PC-3 (cell line): ENCODE results near the gene EIF4ENIF1. TPM values are rescaled to one million over a fixed set of nuclear protein-coding genes. Genes with fewer than 3 reads are reported as not detected.

Experiments used
- ATAC-seq: fragments of 200-7000 bp; cut with Tn5 transposase; 2 replicates; pipeline ENCODE4 v1.9.1; 2020; ENCODE audit warnings: mild to moderate bottlenecking, moderate library complexity
- BruUV-seq: library from RNA; stranded (reverse); fragments of 400-500 nt; replicated peaks from 2 replicates; lab custom pipeline; 2021; lab: Mats Ljungman, UMichigan
- CTCF ChIA-PET: fragments of 300-600 bp; sonication (Branson Sonifier 250); formaldehyde crosslinking; loops from one replicate; lab custom pipeline; 2022; ENCODE audit warnings: antibody characterized with exemption; lab: Charles Lee
- POLR2A ChIA-PET: fragments of 300-600 bp; sonication (Branson Sonifier 250); formaldehyde crosslinking; loops from one replicate; lab custom pipeline; 2022; ENCODE audit warnings: antibody characterized with exemption; ENCODE audit not compliant: unreplicated experiment; lab: Charles Lee
- DNase-seq: peaks from one replicate; pipeline ENCODE4 v3.0.0-alpha.2; 2015
- H2AFZ ChIP-seq: fragments of 300-600 bp; sonication (generic); 2 replicates; pipeline ENCODE4 v1.6.0; 2016; ENCODE audit warnings: antibody characterized with exemption, low read length
- H3F3A ChIP-seq: fragments of 300-600 bp; sonication (generic); one replicate; pipeline ENCODE4 v1.6.0; 2017; ENCODE audit warnings: antibody characterized with exemption, low read length, control low read depth, mild to moderate bottlenecking; ENCODE audit not compliant: unreplicated experiment
- H3K27ac ChIP-seq: fragments of 300-600 bp; sonication (generic); 2 replicates; pipeline ENCODE4 v1.5.1; 2016; ENCODE audit warnings: mild to moderate bottlenecking, low read length
- H3K27me3 ChIP-seq: fragments of 300-600 bp; sonication (generic); 2 replicates; pipeline ENCODE4 v1.6.1; 2016; ENCODE audit warnings: low read length, mixed read lengths
- H3K36me3 ChIP-seq: fragments of 300-600 bp; sonication (generic); 2 replicates; pipeline ENCODE4 v1.6.1; 2016; ENCODE audit warnings: low read depth, mixed run types, low read length, mixed read lengths
- H3K4me1 ChIP-seq: fragments of 300-600 bp; sonication (generic); 2 replicates; pipeline ENCODE4 v1.5.1; 2016; ENCODE audit warnings: low read length; ENCODE audit not compliant: insufficient read depth
- H3K4me2 ChIP-seq: fragments of 300-600 bp; sonication (generic); 2 replicates; pipeline ENCODE4 v1.6.0; 2016; ENCODE audit warnings: low read length
- H3K4me3 ChIP-seq: fragments of 300-600 bp; sonication (generic); 2 replicates; pipeline ENCODE4 v1.5.1; 2016; ENCODE audit warnings: mild to moderate bottlenecking, low read length, mixed read lengths
- H3K79me2 ChIP-seq: fragments of 300-600 bp; sonication (generic); 2 replicates; pipeline ENCODE4 v1.6.1; 2017; ENCODE audit warnings: low read length, mixed read lengths
- H3K9ac ChIP-seq: fragments of 300-600 bp; sonication (generic); 2 replicates; pipeline ENCODE4 v1.6.0; 2016; ENCODE audit warnings: mild to moderate bottlenecking, low read length
- H3K9me2 ChIP-seq: fragments of 300-600 bp; sonication (generic); replicated peaks from 2 replicates; pipeline ENCODE4 v1.6.1; 2016; ENCODE audit warnings: mixed run types, low read length, mixed read lengths
- H3K9me3 ChIP-seq: fragments of 300-600 bp; sonication (generic); 2 replicates; pipeline ENCODE4 v1.6.1; 2016; ENCODE audit warnings: low read length, mixed read lengths
- H4K20me1 ChIP-seq: fragments of 300-600 bp; sonication (generic); 2 replicates; pipeline ENCODE4 v1.6.1; 2016; ENCODE audit warnings: low read length, mixed read lengths
- CTCF ChIP-seq: fragments of 300-600 bp; sonication (generic); conservative IDR thresholded peaks from 2 replicates; pipeline ENCODE4 v1.5.1; 2017; ENCODE audit warnings: antibody characterized with exemption, low read depth, mild to moderate bottlenecking, low read length
- EZH2 ChIP-seq: fragments of 300-600 bp; sonication (generic); IDR thresholded peaks from one replicate; pipeline ENCODE4 v1.6.1; 2017; ENCODE audit warnings: antibody characterized with exemption, mild to moderate bottlenecking, low read length; ENCODE audit not compliant: unreplicated experiment
- EZH2phosphoT487 ChIP-seq: fragments of 300-600 bp; sonication (generic); IDR thresholded peaks from 2 replicates; pipeline ENCODE4 v1.6.1; 2018; ENCODE audit warnings: mild to moderate bottlenecking, antibody characterized with exemption, low read length, borderline replicate concordance
- intact Hi-C: fragments of 100-400 bp; cut with micrococcal nuclease; formaldehyde crosslinking; loops from 2 replicates; pipeline ENCODE4 v1.9.0; 2023
- total RNA-seq: library from RNA; depleted of rRNA; stranded (reverse); fragments of >200 nt; gene quantifications from 2 replicates; pipeline ENCODE4 v1.2.3, GENCODE V29; 2014

EIF4ENIF1 gene
- total RNA-seq, 1 experiment from 2014 or later, result 5.3 TPM

GRCh38 chr22:31475800-31476199 is 13.8 kb downstream of the EIF4ENIF1 start:
- H3K79me2 ChIP-seq, result no peaks in the 10 kb centered on the region
- no peak overlapping the region for H2AFZ ChIP-seq
- H4K20me1 ChIP-seq, result no peaks in the 10 kb centered on the region
- H3K27ac ChIP-seq, result no peak overlapping the region
- H3K4me1 ChIP-seq, result no peaks in the 10 kb centered on the region
- no peaks in the 10 kb centered on the region for H3F3A ChIP-seq
- H3K4me3 ChIP-seq, result no peak overlapping the region
- POLR2A ChIA-PET, result no interaction called here
- no peaks in the 10 kb centered on the region for H3K9me3 ChIP-seq
- peaks cover 5% of the 10 kb centered on the region; the same call in 1 of the 2 replicates for H3K36me3 ChIP-seq
- ATAC-seq (no peak), DNase-seq (no peak)
- TF ChIP-seq EZH2phosphoT487, result no peak
- TF ChIP-seq CTCF, result no peak
- no peak for TF ChIP-seq EZH2
- CTCF ChIA-PET, result no interaction called here
- no TSS peak for BruUV-seq
- no peaks in the 10 kb centered on the region for H3K27me3 ChIP-seq
- H3K4me2 ChIP-seq, result no peak overlapping the region
- no peaks in the 10 kb centered on the region for H3K9me2 ChIP-seq
- H3K9ac ChIP-seq, result no peak overlapping the region
- intact Hi-C loops, result no loop called here

- peaks cover 5% of the 10 kb centered on the region; the same call in 1 of the 2 replicates for H3K36me3 ChIP-seq
- no peaks in the 10 kb centered on the region for H3K79me2 ChIP-seq
- ChIA-PET CTCF (no interaction called here), POLR2A (no interaction called here)
- no TSS peak for BruUV-seq
- H3K4me2 ChIP-seq, result no peak overlapping the region
- no peak for ATAC-seq
- H3K4me3 ChIP-seq, result no peak overlapping the region
- intact Hi-C loops, result no loop called here
- no peak for TF ChIP-seq EZH2phosphoT487
- TF ChIP-seq CTCF, result no peak
- no peak for TF ChIP-seq EZH2
- no peaks in the 10 kb centered on the region for H3K4me1 ChIP-seq
- no peaks in the 10 kb centered on the region for H3K9me3 ChIP-seq
- no peaks in the 10 kb centered on the region for H3K27me3 ChIP-seq
- no peak overlapping the region for H3K9ac ChIP-seq
- H4K20me1 ChIP-seq, result no peaks in the 10 kb centered on the region
- H3K9me2 ChIP-seq, result no peaks in the 10 kb centered on the region
- DNase-seq, result no peak
- no peaks in the 10 kb centered on the region for H3F3A ChIP-seq
- no peak overlapping the region for H3K27ac ChIP-seq
- no peak overlapping the region for H2AFZ ChIP-seq
Measured at GRCh38 chr22:31474743-31475142, 14.9 kb downstream of the EIF4ENIF1 start.

- H3K4me3 ChIP-seq, result no peak overlapping the region
- H3F3A ChIP-seq, result no peaks in the 10 kb centered on the region
- ATAC-seq (no peak), DNase-seq (no peak)
- H3K4me2 ChIP-seq, result no peak overlapping the region
- H3K9ac ChIP-seq, result no peak overlapping the region
- H3K79me2 ChIP-seq, result no peaks in the 10 kb centered on the region
- H3K9me2 ChIP-seq, result no peaks in the 10 kb centered on the region
- H3K4me1 ChIP-seq, result no peaks in the 10 kb centered on the region
- ChIA-PET CTCF (no interaction called here), POLR2A (no interaction called here)
- H2AFZ ChIP-seq, result no peak overlapping the region
- H3K9me3 ChIP-seq, result no peaks in the 10 kb centered on the region
- no peak overlapping the region for H3K27ac ChIP-seq
- intact Hi-C loops, result no loop called here
- TF ChIP-seq CTCF (no peak), EZH2phosphoT487 (no peak), EZH2 (no peak)
- H3K36me3 ChIP-seq, result peaks cover 7% of the 10 kb centered on the region; the same call in 1 of the 2 replicates
- BruUV-seq, result no TSS peak
- H3K27me3 ChIP-seq, result no peaks in the 10 kb centered on the region
- H4K20me1 ChIP-seq, result no peaks in the 10 kb centered on the region
Measured at GRCh38 chr22:31465307-31465706, 24.3 kb downstream of the EIF4ENIF1 start.
